CD4-positive, alpha-beta T cell treated with Interleukin-17A for 1 hour (primary cell): ENCODE data around the gene FANCE.
A peak's percentile ranks its signal among the peaks of the same experiment; 100 is the strongest.
"Not testable (repeated sequence)": the region's sequence is repeated elsewhere in the genome, so short reads cannot be mapped to it uniquely, and the experiment has no call there.

Source experiments
- DNase-seq: peaks from one replicate; pipeline ENCODE4 v3.0.0-alpha.2; 2020

The FANCE gene

GRCh38 chr6:35435074-35435837 lies 16.9 kb upstream of the FANCE start:
- DNase-seq, result no peak

GRCh38 chr6:35436071-35436857 lies 15.9 kb upstream of the FANCE start:
- DNase-seq, result no peak

- not testable (repeated sequence) for DNase-seq
Observed at GRCh38 chr6:35438378-35439065, 13.6 kb upstream of the FANCE start.

GRCh38 chr6:35439308-35439707 lies 12.8 kb upstream of the FANCE start:
- no peak for DNase-seq

- DNase-seq, result no peak
Observed at GRCh38 chr6:35441205-35441604, 10.9 kb upstream of the FANCE start.

GRCh38 chr6:35441642-35442041 lies 10.5 kb upstream of the FANCE start:
- no peak for DNase-seq

- no peak for DNase-seq
Observed at GRCh38 chr6:35442693-35443092, 9.4 kb upstream of the FANCE start.

GRCh38 chr6:35443341-35444030 lies 8.7 kb upstream of the FANCE start:
- no peak for DNase-seq

- DNase-seq, result peak; percentile 13
Observed at GRCh38 chr6:35445691-35446090, 6.4 kb upstream of the FANCE start.

- DNase-seq, result no peak
Observed at GRCh38 chr6:35448191-35448590, 3.9 kb upstream of the FANCE start.

GRCh38 chr6:35449287-35449881 lies 2.8 kb upstream of the FANCE start:
- DNase-seq, result peak; percentile 84

GRCh38 chr6:35451354-35452182 lies 570 bp upstream of the FANCE start:
- no peak for DNase-seq

GRCh38 chr6:35453236-35453635 lies 1.1 kb downstream of the FANCE start:
- DNase-seq, result no peak

- DNase-seq, result no peak
Observed at GRCh38 chr6:35454391-35455110, 2.4 kb downstream of the FANCE start.

GRCh38 chr6:35457907-35458306 lies 5.8 kb downstream of the FANCE start:
- no peak for DNase-seq

- no peak for DNase-seq
Observed at GRCh38 chr6:35461270-35461669, 9.1 kb downstream of the FANCE start.

- DNase-seq, result no peak
Observed at GRCh38 chr6:35463292-35463691, 11.2 kb downstream of the FANCE start.

GRCh38 chr6:35465646-35466045 lies 13.5 kb downstream of the FANCE start:
- no peak for DNase-seq

- peak; percentile 98 for DNase-seq
Observed at GRCh38 chr6:35468181-35468979, 16.2 kb downstream of the FANCE start, which contains the start of gene RPL10A. TSS of gene RPL10A (plus strand) at chr6:35468401. CDS start at chr6:35468435, 34 bp downstream.
